Body of pancreas (tissue), 4 donors: ENCODE results near the gene MBTPS1.

Experiments used
- CTCF ChIP-seq, 7 experiments: fragments of 450-650 bp in 4 of 7; fragments of 200-600 bp in 3 of 7; sonication (generic) in 3 of 7; IDR thresholded peaks; one replicate each; pipeline ENCODE4 v1.5.1; 2016 to 2019; ENCODE audit warnings: antibody characterized with exemption in 7 of 7
- POLR2A ChIP-seq, 3 donors: fragments of 450-650 bp; IDR thresholded peaks; one replicate each; pipeline ENCODE4 v1.6.1; 2016; ENCODE audit warnings: antibody characterized with exemption in 3 of 3, mild to moderate bottlenecking in 2 of 3

DNA sequence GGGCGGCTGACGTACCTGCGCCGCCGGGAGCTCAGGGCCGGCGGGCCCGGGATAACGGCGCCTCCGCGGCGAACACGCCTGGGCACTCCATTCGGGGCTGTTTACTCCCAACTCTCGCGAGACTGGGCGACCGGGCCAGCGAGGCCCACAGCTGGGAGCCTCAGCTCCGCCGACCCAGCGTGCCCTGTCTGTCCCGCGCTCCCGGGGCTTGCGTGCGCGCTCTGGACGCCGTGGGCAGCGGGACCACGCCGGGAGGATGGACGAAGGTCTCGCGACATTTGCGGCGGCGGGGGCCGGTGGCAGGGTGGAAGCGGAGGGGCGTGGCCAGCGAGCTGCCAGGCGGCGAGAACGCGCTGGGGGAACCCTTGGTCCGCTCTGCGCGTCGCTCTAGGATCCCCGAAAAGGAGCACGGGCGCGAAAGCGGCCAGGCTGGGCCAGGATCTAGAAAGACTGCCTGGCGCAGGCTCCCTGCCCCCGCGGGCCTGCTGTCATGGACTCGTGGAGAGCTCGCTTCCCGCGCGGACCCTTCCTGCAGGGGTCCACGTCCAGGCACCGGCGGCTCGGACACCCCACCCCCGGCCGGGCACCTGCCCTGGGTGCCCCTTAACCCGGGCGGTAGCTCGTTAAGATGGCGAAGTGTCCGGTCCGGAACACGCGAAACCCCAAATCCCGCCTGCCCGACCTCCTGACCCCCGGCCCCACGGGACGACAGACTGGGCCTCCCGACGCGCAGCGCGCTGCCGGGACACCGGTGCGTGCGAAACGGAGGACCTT lies at the start of gene MBTPS1:
- TF ChIP-seq CTCF (IDR thresholded peaks at IDR 0.05), result no peak
- peak; percentile 77 to 80 (median 78) for TF ChIP-seq POLR2A (IDR thresholded peaks at IDR 0.05)
